A673 (cell line): ENCODE results near the gene CRLF3.

Experiments
- EZH2 ChIP-seq: fragments of 200-600 bp; sonication (generic); IDR thresholded peaks from 2 replicates; pipeline ENCODE4 v1.6.1; 2017; ENCODE audit warnings: borderline replicate concordance, low read depth, mild to moderate bottlenecking, mixed read lengths, antibody characterized with exemption, low read length; ENCODE audit not compliant: poor library complexity, severe bottlenecking
- TF ChIP-seq, protein P1 (sequence below): fragments of 300-800, 200-600 bp; sonication (generic); conservative IDR thresholded peaks from 2 replicates; pipeline ENCODE4 v1.5.1; 2017; ENCODE audit warnings: low read depth, mild to moderate bottlenecking, antibody characterized with exemption, low read length, moderate library complexity, mixed read lengths

DNA sequence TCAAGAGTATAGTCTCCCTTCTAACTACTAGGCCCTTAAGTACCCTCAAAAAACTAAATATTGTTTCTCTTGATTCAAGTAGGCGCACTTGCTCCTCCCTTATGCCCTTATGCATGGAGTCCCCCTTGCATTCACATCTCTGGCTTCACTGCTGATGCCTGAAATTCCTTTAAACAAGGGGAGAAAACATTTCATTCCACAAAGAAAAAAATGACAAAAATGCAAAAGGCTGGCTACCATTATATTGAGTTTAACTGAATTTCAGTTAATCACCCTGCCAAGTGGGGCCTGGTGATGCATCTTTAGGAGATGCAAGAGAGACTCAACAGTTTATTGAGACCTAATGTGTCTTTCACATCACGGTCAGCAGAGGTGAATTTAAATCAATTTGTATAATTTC, 35.6 kb downstream of the CRLF3 start:
- TF ChIP-seq, protein P1, sequence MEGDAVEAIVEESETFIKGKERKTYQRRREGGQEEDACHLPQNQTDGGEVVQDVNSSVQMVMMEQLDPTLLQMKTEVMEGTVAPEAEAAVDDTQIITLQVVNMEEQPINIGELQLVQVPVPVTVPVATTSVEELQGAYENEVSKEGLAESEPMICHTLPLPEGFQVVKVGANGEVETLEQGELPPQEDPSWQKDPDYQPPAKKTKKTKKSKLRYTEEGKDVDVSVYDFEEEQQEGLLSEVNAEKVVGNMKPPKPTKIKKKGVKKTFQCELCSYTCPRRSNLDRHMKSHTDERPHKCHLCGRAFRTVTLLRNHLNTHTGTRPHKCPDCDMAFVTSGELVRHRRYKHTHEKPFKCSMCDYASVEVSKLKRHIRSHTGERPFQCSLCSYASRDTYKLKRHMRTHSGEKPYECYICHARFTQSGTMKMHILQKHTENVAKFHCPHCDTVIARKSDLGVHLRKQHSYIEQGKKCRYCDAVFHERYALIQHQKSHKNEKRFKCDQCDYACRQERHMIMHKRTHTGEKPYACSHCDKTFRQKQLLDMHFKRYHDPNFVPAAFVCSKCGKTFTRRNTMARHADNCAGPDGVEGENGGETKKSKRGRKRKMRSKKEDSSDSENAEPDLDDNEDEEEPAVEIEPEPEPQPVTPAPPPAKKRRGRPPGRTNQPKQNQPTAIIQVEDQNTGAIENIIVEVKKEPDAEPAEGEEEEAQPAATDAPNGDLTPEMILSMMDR, result no peak
- TF ChIP-seq EZH2, result no peak
